Measurements from ENCODE around the gene PYGL. TPM values are rescaled to one million over a fixed set of nuclear protein-coding genes. Genes with fewer than 3 reads are reported as not detected.

PYGL gene
- total RNA-seq, 1 donor = 123 TPM

DNA sequence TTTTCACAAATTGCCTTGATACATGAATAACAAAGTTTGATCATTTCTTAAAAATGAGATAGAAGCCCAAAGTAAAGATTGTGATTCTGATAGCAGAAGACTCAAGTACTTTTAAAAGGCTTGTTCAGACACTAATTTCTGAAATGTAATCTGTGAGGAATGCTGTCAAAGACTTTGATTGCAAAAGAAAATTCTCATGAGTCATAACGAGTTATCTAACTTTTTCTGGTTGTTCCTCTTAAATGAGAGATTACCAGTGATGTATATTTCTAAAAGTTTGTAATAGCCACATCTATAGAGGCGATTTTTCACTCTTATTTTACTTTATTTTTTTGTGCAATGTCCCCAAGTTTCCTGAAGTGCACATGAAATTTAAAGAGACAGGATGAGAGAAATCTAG lies 7.0 kb downstream of the PYGL start:
- peaks cover 2% of the 10 kb centered on the region for H4K20me1 ChIP-seq (ENCODE audit: insufficient read depth, low read length)
- H3K27me3 ChIP-seq (ENCODE audit: insufficient read depth, low read length) = no peaks in the 10 kb centered on the region
- H3K4me1 ChIP-seq (ENCODE audit: insufficient read depth, low read length) = peaks cover 42% of the 10 kb centered on the region
- TF ChIP-seq, protein P1, sequence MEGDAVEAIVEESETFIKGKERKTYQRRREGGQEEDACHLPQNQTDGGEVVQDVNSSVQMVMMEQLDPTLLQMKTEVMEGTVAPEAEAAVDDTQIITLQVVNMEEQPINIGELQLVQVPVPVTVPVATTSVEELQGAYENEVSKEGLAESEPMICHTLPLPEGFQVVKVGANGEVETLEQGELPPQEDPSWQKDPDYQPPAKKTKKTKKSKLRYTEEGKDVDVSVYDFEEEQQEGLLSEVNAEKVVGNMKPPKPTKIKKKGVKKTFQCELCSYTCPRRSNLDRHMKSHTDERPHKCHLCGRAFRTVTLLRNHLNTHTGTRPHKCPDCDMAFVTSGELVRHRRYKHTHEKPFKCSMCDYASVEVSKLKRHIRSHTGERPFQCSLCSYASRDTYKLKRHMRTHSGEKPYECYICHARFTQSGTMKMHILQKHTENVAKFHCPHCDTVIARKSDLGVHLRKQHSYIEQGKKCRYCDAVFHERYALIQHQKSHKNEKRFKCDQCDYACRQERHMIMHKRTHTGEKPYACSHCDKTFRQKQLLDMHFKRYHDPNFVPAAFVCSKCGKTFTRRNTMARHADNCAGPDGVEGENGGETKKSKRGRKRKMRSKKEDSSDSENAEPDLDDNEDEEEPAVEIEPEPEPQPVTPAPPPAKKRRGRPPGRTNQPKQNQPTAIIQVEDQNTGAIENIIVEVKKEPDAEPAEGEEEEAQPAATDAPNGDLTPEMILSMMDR (IDR thresholded peaks at IDR 0.05; ENCODE audit: extremely low read depth, low read depth, low read length) = no peak
- peak overlapping the region; percentile 49 for H3K4me2 ChIP-seq (ENCODE audit: insufficient read depth, low read length)
- DNase-seq (ENCODE audit: insufficient read length, low spot score, missing footprints) = peak; percentile 78
- peaks cover 45% of the 10 kb centered on the region for H3K36me3 ChIP-seq (ENCODE audit: insufficient read depth, low read length)
- no peak overlapping the region for H2AFZ ChIP-seq (ENCODE audit: low read length)
- H3K79me2 ChIP-seq (ENCODE audit: insufficient read depth, low read length) = no peaks in the 10 kb centered on the region
- peak overlapping the region; percentile 40 for H3K27ac ChIP-seq (ENCODE audit: low read depth, low read length)
- H3K9me3 ChIP-seq (ENCODE audit: low read depth, low read length) = no peaks in the 10 kb centered on the region
- no peak overlapping the region for H3K4me3 ChIP-seq (ENCODE audit: insufficient read depth, low read length)

DNA sequence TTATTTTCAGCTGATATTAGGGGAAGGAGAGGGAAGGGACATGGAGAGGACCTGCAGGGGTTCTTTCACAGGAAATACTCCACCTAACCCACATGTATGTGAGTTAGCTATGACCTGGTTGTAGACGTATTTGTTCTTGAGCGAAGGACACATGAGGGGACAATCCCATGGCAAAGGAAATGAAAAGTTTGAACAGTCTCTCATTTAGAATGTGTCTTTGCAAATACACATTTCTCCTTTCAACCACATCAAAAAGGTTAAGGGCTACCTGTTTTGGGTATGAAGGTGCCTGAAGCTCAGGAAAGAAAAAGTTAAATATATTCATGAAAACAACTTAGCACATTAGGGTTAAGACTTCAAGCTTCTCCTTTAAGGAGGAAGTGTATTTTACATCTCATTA lies 7.4 kb downstream of the PYGL start:
- Histone ChIP-seq H3K36me3 (ENCODE audit: insufficient read depth, low read length) (peaks cover 45% of the 10 kb centered on the region), H3K27me3 (ENCODE audit: insufficient read depth, low read length) (no peaks in the 10 kb centered on the region), H3K27ac (ENCODE audit: low read depth, low read length) (peak overlapping the region; percentile 40), H3K4me1 (ENCODE audit: insufficient read depth, low read length) (peaks cover 41% of the 10 kb centered on the region), H3K4me3 (ENCODE audit: insufficient read depth, low read length) (no peak overlapping the region), H2AFZ (ENCODE audit: low read length) (no peak overlapping the region), H3K79me2 (ENCODE audit: insufficient read depth, low read length) (no peaks in the 10 kb centered on the region), H3K9me3 (ENCODE audit: low read depth, low read length) (no peaks in the 10 kb centered on the region), H4K20me1 (ENCODE audit: insufficient read depth, low read length) (peaks cover 2% of the 10 kb centered on the region), H3K4me2 (ENCODE audit: insufficient read depth, low read length) (peak overlapping the region; percentile 49)
- no peak for DNase-seq (ENCODE audit: insufficient read length, low spot score, missing footprints)
- TF ChIP-seq, protein P1 (IDR thresholded peaks at IDR 0.05; ENCODE audit: extremely low read depth, low read depth, low read length) = no peak

DNA sequence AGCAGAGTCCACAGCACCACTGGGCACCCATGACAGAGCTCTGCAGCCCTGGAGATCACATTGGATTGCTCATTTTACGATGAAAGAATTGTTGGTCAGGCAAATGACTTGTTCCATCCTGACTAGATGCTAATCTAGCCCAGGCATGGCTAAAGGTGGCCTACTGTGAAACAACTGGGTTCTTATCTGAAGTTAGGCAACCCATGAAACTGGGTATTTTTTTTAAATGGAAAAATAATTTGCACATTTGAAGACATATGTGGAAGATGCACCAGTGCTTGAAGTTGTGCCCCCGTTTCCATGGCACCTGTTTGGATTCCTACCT lies 8.3 kb downstream of the PYGL start:
- Histone ChIP-seq H3K79me2 (ENCODE audit: insufficient read depth, low read length) (no peaks in the 10 kb centered on the region), H3K27me3 (ENCODE audit: insufficient read depth, low read length) (no peaks in the 10 kb centered on the region), H2AFZ (ENCODE audit: low read length) (no peak overlapping the region), H3K4me2 (ENCODE audit: insufficient read depth, low read length) (no peak overlapping the region), H3K27ac (ENCODE audit: low read depth, low read length) (no peak overlapping the region), H3K36me3 (ENCODE audit: insufficient read depth, low read length) (peaks cover 51% of the 10 kb centered on the region), H3K9me3 (ENCODE audit: low read depth, low read length) (no peaks in the 10 kb centered on the region), H3K4me3 (ENCODE audit: insufficient read depth, low read length) (no peak overlapping the region), H3K4me1 (ENCODE audit: insufficient read depth, low read length) (peaks cover 35% of the 10 kb centered on the region), H4K20me1 (ENCODE audit: insufficient read depth, low read length) (peaks cover 2% of the 10 kb centered on the region)
- DNase-seq (ENCODE audit: insufficient read length, low spot score, missing footprints) = no peak
- TF ChIP-seq, protein P1 (IDR thresholded peaks at IDR 0.05; ENCODE audit: extremely low read depth, low read depth, low read length) = no peak

DNA sequence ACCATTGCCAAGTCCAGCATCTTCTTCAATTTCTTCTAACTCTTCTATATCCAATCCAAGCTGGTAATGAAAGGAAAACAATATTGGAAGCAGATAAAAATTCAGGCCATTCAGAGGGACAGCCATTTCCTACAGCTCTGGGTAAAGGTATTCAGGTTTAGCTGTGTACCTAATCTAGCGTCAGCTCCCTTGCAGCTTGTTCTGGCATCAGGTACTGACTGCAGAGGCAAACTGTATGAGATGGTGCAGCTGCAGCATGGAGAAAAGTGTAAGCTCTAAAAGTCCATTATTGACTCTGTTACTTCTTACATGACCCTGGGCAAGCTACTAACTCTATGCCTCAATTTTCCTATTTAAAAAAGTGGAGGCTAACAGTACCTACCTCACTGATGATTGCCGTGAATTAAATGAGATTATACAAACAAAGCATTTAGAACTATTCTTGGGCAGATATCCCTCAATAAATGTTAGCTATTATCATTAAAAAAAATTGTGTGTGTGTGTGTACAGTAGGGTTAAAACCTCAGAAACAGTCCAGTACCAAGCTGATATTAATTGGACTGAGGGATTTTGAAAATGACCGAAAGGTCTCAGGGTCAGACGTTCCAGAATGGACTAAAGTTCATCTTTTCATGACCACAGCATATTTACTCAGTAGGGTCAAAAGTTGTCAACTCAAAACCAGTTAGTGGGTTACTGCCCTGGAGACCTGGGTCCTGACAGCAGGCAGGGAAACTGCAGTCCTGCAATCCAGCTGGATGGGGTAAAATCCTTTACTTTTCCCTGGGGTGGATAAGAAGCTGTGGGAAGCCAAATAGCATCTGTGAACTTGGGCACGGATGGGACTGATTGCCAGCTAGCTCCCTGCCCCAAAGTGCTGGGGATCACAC lies 8.9 kb downstream of the PYGL start:
- Histone ChIP-seq H4K20me1 (ENCODE audit: insufficient read depth, low read length) (no peaks in the 10 kb centered on the region), H3K4me3 (ENCODE audit: insufficient read depth, low read length) (no peak overlapping the region), H3K4me1 (ENCODE audit: insufficient read depth, low read length) (peaks cover 31% of the 10 kb centered on the region), H3K79me2 (ENCODE audit: insufficient read depth, low read length) (no peaks in the 10 kb centered on the region), H3K27me3 (ENCODE audit: insufficient read depth, low read length) (no peaks in the 10 kb centered on the region), H3K27ac (ENCODE audit: low read depth, low read length) (no peak overlapping the region), H3K4me2 (ENCODE audit: insufficient read depth, low read length) (no peak overlapping the region), H3K36me3 (ENCODE audit: insufficient read depth, low read length) (peaks cover 57% of the 10 kb centered on the region), H2AFZ (ENCODE audit: low read length) (no peak overlapping the region), H3K9me3 (ENCODE audit: low read depth, low read length) (no peaks in the 10 kb centered on the region)
- DNase-seq (ENCODE audit: insufficient read length, low spot score, missing footprints) = no peak
- TF ChIP-seq, protein P1 (IDR thresholded peaks at IDR 0.05; ENCODE audit: extremely low read depth, low read depth, low read length) = no peak
